VCaP (cell line): Measurements from ENCODE around the gene FAHD2A.

ENCODE experiments used
- H3K27ac ChIP-seq: fragments of 450-650 bp; 2 replicates; pipeline ENCODE4 v1.5.1; 2017
- CTCF ChIP-seq: fragments of 450-650 bp; conservative IDR thresholded peaks from 2 replicates; pipeline ENCODE4 v1.5.1; 2017; ENCODE audit warnings: mild to moderate bottlenecking, moderate library complexity

FAHD2A gene

GRCh38 chr2:95372845-95373244 lies 29.7 kb upstream of the FAHD2A start:
- no peak for TF ChIP-seq CTCF
- no peak overlapping the region for H3K27ac ChIP-seq

GRCh38 chr2:95374029-95374428 lies 28.5 kb upstream of the FAHD2A start:
- no peak for TF ChIP-seq CTCF
- no peak overlapping the region for H3K27ac ChIP-seq

DNA sequence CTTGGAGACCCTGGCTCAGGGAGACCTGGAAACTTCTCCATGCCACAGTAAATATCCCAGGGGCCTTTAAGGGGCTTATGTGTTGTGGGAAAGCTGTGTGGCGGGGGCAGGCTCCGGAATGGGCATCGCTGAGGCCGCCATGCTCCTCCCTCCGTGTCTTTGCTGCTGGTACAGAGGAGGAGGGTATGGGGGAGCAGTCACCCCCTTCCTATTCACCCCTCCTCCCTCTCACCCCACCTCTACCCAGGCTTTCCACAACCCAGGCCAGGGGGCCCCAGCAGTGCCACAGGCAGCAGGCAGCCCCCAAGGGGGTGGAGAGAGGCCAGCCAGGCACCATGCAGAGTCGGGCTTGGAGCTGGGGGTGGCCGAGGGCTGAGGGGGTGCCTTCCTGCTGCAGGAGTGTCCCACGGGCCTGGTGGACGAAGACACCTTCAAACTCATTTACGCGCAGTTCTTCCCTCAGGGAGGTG lies 28.0 kb upstream of the FAHD2A start:
- TF ChIP-seq CTCF, result no peak
- no peak overlapping the region for H3K27ac ChIP-seq

DNA sequence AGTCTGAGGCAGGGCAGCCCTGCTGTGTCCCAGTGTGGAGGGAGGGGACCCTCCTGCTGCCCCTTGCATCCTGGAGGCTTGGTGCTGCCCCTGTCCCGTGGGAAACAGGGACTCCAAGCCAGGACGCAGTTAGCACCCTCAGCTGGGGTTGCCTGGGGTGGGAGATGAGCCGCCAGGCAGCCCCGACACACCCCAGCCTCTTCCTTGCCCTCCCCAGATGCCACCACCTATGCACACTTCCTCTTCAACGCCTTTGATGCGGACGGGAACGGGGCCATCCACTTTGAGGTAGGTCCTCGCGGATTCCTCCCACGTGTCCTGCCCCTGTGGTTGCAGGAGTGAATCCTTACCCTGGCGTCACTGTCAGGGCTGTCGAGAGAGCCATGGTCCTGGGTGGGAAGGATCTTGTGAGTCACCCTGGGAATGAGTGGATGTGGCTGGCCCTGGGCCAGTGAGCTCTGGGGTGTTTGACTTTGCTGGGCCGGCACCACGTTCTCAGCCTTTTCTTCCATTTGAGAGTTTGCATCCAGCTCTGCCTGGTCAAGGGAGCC lies 27.5 kb upstream of the FAHD2A start:
- TF ChIP-seq CTCF, result no peak
- no peak overlapping the region for H3K27ac ChIP-seq

DNA sequence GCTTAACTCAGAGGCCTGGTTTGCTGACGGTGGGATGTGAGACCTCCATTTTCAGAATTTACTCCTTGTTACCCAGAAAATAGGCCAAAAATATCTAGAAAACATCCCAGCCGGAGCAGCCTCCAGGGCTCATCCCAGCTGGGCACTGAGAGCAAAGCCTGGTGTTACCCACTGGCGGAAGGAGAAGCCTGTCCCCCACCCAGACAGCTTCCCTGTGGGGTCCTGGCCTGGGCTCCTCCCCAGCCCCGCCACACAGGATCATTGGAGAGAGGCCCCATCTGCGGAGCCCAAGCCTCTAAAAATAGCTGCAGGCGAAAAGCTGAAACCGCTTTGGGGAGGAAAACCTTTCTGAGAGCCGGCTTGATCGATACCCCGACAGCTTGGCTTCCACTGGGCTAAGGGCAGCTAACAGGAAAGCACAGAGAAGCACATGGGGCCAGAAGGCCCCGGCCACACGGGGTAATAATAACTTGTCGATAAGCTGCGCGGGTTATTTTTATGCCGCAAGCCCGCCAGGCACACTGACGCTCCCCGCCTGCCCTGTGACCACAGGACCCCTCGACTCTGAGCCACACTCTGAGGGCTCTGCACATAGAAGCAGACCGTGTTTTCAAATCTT lies 26.9 kb upstream of the FAHD2A start:
- H3K27ac ChIP-seq, result no peak overlapping the region
- TF ChIP-seq CTCF, result no peak

DNA sequence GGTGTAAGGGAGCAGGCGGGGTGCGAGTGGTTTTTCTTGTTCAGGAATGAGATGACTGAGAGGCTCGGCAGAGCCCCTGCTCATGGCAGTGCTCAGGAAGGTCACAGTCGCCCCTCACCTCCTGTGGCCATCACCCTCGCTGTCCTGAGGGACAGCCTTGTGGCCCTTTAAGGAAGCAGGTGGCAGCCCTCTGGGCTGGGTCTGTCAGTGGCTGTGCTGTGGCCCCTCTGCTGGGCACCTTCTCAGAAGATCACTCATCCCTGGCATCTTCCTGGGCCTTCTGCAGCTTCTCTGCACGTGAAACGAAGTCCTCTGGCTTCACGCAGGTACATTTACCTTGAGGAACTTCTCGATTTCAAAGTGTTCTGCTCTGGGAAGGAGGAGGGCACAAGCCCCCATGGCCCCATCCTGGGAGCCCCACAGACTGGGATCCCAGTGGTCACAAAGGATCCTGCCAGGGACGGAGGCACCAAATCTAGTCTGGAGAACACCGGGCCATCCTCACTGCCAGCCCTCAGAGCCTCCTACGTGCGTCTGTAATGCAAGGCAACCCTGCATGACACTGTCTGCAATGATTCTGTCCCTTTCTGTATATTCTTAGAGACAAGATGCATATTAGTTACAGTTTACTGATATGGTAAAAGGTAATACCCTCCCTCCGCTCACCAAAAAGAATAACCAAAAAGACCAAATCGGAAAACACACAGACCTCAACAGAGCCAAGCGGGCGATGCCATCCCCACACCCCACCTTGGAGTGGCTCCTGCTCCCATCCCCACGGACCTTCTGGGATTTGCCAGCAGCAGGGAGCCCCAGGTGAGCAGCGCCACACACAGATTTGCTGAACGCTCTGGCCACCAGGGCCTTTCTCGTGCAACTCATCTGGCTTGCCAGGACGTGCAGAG lies 25.9 kb upstream of the FAHD2A start:
- no peak overlapping the region for H3K27ac ChIP-seq
- no peak for TF ChIP-seq CTCF
